Astrocyte of the cerebellum (primary cell): ENCODE results near the gene ITGB2.

Experiments used
- DNase-seq: peaks from one replicate; pipeline ENCODE4 v3.0.0-alpha.2; 2011; ENCODE audit warnings: low read depth
- H3K4me3 ChIP-seq: 2 replicates; pipeline ENCODE4 v1.5.1; 2011; ENCODE audit warnings: mild to moderate bottlenecking, low read depth, low read length, moderate library complexity
- CTCF ChIP-seq: IDR thresholded peaks from 2 replicates; pipeline ENCODE4 v1.5.1; 2012; ENCODE audit warnings: low read length, low read depth, moderate library complexity, mild to moderate bottlenecking; ENCODE audit errors: missing control alignments
- in situ Hi-C: cut with HindIII; loops from 2 replicates; pipeline ENCODE4 v1.10.0; 2017; ENCODE audit warnings: low sequenced_read_pairs

The ITGB2 gene

DNA sequence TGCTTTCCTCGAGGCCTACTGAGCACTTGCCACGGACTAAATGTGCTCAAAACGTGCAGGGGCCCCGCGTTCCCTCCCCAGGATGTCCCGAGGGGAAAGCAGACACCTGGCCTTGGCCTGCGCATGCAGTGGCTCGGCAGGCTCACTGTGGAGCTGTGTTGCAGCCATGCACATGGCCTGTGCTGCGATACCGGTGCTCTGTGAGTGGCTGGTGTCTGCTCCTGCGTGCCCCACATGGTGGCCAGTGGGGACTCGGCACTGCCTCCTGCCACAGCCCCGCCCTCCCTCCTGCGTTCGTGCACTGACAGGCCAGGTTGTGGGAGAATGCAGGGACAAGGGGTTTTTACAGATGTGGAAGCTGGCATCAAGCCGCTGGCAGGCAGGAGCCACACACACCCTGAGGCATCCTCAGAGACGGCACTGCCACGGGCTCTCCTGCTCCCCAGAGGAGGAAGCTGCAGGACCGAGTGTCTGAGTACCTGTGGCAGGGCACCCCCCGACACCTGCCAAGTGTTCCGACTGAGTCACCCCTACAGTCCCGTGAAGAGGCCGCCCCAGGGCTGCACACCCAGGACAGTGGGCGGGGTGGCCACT lies 30.3 kb downstream of the ITGB2 start:
- in situ Hi-C loops = no loop called here
- TF ChIP-seq CTCF = no peak
- DNase-seq = no peak
- H3K4me3 ChIP-seq = no peak overlapping the region

DNA sequence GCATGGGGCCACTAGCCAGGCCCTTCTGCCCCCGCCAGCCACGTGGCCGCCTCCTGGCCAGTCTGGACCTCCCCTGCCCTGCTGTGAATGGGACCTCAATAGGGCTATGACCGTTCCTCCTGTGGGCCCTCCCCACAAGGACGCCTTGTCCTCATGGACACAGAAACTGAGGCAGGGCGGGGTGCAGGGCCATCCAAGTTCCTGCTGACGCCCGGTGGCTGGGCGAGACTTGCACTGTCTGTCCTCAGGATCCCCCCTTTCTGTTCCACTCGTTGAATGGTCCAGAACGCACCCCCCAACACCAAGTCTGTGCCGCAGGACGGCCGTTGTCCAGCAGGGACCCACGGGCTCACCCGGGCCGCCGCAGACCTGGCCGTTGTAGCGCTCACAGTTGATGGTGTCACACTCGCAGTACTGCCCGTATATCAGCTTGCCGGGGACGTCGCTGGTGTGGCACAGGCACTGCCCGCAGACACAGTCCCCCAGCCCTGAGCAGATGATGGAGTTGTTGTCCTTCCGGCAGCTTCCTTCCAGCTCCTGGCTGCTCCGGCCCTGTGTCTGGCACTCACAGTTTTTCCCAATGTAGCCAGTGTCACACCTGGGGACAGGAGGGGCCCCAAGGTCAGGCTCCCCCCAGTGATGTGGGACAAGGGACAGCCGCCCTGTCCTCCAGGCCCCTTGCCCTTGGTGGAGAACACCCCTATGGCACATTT lies 30.9 kb downstream of the ITGB2 start:
- no peak for DNase-seq
- no peak for TF ChIP-seq CTCF
- no peak overlapping the region for H3K4me3 ChIP-seq
- in situ Hi-C loops = no loop called here

DNA sequence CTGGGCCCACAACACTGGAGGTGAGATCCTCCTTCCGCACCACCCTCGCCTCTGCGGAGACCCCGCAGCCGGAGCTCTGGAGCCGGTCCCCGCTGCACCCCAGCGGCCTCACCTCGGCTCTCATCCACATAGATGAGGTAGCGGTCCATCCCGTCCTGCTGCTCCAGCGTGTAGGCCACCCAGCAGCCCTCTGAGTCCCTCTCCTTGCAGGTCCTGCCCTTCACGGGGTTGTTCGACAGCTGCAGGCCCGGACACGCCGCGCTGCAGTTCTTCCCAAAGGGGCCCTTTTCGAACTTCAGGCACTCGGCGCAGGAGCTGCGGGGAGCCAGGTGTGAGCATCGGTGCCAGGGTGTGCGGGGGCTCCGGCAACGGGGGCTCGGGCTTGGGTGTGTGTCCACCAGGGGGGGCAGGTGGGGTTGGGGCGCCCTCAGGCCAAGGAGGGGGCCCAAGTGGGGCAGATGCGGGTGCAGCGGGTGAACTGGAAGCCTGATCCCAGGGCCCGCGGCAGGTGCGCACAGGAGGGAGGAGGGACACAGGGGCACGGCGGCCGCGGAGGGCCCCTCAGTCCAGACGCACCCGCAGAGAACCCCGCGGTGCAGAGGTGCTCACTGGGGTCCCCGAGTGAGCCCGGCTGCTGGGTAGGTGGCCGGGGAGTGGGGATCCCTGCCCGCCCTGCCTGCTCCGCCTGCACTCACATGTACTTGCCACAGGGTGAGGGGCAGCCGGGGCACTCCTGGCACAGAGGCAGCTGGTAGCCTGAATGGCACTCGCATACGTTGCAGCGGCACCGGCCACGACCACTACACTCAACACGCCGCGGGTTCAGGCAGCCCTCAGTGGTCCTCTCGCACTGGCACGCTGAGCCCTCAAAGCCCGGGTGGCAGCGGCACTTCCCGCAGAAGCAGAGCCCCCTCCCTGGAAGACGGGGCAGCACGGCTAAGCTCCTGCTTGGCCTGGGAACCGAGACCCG lies 31.8 kb downstream of the ITGB2 start:
- no peak for TF ChIP-seq CTCF
- in situ Hi-C loops = no loop called here
- DNase-seq = no peak
- H3K4me3 ChIP-seq = no peak overlapping the region

GRCh38 chr21:44887807-44888580 lies 32.7 kb downstream of the ITGB2 start:
- no peak for TF ChIP-seq CTCF
- DNase-seq = no peak
- in situ Hi-C loops = no loop called here
- no peak overlapping the region for H3K4me3 ChIP-seq

- H3K4me3 ChIP-seq = no peak overlapping the region
- no peak for DNase-seq
- in situ Hi-C loops = no loop called here
- TF ChIP-seq CTCF = no peak
Observed at GRCh38 chr21:44887126-44887806, 33.4 kb downstream of the ITGB2 start.
